ENCODE data around the gene PRRC2A.
A peak's percentile ranks its signal among the peaks of the same experiment; 100 is the strongest.

Gene PRRC2A

GRCh38 chr6:31620586-31621319 is at the start of gene PRRC2A:
Gene PRRC2A (plus strand): TSS chr6:31620715. CDS start chr6:31622790, 2,075 bp downstream.
- DNase-seq = peak; percentile 79 to 85

- peak; percentile 86 to 89 for DNase-seq
These were observed 48.2 kb upstream of the PRRC2A start, which contains the start of gene LTA for GRCh38 chr6:31572041-31572911. Gene LTA (plus strand): TSS chr6:31572289. CDS start chr6:31572743, 454 bp downstream.

GRCh38 chr6:31573239-31574105 is 47.0 kb upstream of the PRRC2A start:
- DNase-seq = no peak

GRCh38 chr6:31574106-31575061 is 46.1 kb upstream of the PRRC2A start:
- DNase-seq = peak; percentile 73 to 81

GRCh38 chr6:31575335-31575901 is 45.1 kb upstream of the PRRC2A start, which contains the start of gene TNF:
Gene TNF (plus strand): TSS chr6:31575565. CDS start chr6:31575742, 177 bp downstream.
- DNase-seq = peak; percentile 88 to 94

DNA sequence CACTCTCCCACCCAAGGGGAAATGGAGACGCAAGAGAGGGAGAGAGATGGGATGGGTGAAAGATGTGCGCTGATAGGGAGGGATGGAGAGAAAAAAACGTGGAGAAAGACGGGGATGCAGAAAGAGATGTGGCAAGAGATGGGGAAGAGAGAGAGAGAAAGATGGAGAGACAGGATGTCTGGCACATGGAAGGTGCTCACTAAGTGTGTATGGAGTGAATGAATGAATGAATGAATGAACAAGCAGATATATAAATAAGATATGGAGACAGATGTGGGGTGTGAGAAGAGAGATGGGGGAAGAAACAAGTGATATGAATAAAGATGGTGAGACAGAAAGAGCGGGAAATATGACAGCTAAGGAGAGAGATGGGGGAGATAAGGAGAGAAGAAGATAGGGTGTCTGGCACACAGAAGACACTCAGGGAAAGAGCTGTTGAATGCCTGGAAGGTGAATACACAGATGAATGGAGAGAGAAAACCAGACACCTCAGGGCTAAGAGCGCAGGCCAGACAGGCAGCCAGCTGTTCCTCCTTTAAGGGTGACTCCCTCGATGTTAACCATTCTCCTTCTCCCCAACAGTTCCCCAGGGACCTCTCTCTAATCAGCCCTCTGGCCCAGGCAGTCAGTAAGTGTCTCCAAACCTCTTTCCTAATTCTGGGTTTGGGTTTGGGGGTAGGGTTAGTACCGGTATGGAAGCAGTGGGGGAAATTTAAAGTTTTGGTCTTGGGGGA is 44.4 kb upstream of the PRRC2A start:
- DNase-seq = no peak

GRCh38 chr6:31576897-31577578 is 43.5 kb upstream of the PRRC2A start:
- DNase-seq = peak; percentile 70 to 76

DNA sequence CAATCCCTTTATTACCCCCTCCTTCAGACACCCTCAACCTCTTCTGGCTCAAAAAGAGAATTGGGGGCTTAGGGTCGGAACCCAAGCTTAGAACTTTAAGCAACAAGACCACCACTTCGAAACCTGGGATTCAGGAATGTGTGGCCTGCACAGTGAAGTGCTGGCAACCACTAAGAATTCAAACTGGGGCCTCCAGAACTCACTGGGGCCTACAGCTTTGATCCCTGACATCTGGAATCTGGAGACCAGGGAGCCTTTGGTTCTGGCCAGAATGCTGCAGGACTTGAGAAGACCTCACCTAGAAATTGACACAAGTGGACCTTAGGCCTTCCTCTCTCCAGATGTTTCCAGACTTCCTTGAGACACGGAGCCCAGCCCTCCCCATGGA is 42.9 kb upstream of the PRRC2A start:
- DNase-seq = no peak

DNA sequence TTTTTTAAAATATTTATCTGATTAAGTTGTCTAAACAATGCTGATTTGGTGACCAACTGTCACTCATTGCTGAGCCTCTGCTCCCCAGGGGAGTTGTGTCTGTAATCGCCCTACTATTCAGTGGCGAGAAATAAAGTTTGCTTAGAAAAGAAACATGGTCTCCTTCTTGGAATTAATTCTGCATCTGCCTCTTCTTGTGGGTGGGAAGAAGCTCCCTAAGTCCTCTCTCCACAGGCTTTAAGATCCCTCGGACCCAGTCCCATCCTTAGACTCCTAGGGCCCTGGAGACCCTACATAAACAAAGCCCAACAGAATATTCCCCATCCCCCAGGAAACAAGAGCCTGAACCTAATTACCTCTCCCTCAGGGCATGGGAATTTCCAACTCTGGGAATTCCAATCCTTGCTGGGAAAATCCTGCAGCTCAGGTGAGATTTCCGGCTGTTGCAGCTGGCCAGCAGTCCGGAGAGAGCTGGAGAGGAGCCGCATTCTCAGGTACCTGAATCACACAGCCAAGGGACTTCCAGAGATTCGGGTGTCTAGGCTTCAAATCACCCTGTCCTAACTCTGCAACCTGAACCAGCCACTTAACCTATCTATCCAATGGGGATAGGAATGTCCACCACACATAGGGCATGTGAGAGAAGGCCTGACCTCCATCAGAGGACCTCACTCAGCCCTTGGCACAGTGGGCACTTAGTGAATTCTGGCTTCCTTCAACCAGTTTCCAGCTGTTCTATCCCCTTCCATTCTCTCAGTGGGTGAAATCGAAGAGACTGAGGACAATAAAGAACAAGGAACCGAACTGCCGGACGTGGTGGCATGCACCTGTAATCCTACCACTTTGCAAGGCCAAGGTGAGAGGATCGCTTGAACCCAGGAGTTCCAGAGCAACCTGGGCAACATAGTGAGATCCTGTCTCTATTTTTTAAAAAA is 42.1 kb upstream of the PRRC2A start:
- peak in 1 of 2 experiments; percentile 58 for DNase-seq

- DNase-seq = peak in 1 of 2 experiments; percentile 49
These were observed 41.4 kb upstream of the PRRC2A start for GRCh38 chr6:31579119-31579505.

DNA sequence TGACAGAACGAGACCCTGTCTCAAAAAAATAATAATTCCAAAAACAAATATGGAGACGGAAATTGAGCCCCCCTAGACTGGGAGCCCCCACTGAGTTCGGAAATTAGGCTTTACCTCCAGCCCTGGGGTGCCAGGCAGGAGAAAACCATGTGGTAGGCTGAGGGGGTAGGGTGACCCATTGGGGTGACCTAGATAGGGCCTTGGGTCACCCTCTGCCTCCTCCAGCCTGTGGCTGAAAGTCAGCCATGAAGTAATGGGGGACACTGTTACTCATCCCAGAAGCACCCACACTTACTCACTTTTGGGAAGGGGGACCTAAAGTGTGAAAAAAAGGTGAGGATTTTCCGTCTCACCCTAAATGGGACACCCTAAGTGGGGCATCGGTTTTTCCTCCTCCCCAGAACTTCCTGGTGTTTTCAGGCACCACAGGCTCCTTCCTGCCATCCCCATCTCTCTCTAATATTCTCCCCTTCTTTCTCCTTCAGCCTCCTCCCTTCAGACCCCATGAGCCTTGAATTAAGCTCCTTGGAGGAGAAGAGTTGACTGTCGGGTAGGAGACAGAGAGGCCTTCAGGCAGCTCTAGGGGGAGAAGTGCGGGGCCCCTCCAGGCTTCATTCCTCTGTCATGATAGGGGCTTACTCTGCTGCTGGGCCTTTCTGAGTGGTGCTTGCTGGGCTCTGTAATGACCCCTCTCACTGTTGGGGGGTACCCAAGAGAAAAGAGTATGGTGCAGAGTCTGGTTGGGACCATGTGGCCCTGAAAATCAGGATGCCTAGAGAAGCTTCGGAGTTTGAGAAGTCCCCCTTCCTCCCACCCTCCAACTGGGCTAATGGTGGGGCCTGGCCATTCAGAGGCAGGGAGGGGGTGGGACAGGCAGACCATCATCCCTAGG is 40.7 kb upstream of the PRRC2A start:
- peak; percentile 51 to 60 for DNase-seq

- no peak for DNase-seq
These were observed 40.1 kb upstream of the PRRC2A start for GRCh38 chr6:31580438-31580740.

- DNase-seq = peak; percentile 91 to 93
These were observed 39.6 kb upstream of the PRRC2A start for GRCh38 chr6:31580807-31581433.

GRCh38 chr6:31581434-31582229 is 38.9 kb upstream of the PRRC2A start:
- peak; percentile 40 to 47 for DNase-seq

- DNase-seq = peak; percentile 46 to 50
These were observed 38.3 kb upstream of the PRRC2A start, which contains the start of gene LTB for GRCh38 chr6:31582230-31582643. Gene LTB (minus strand): TSS chr6:31582424. CDS start chr6:31582417, 7 bp downstream.

- DNase-seq = peak; percentile 58 to 70
These were observed 35.0 kb upstream of the PRRC2A start for GRCh38 chr6:31585491-31585890.

Measured in activated CD4-positive, alpha-beta T cell treated with anti-CD3 and anti-CD28 coated beads, Interleukin-2, amount 50 U/mL, for 48 hours (primary cell).